Natural killer cell (primary cell): ENCODE data around the gene CDC27. TPM values are rescaled to one million over a fixed set of nuclear protein-coding genes. Genes with fewer than 3 reads are reported as not detected.

Source experiments
- ATAC-seq, 3 donors: fragments of 150-1000 bp in 2 of 3; fragments of 200-7000 bp in 1 of 3; cut with Tn5 transposase; 1 replicate in 1 of 3; 2 replicates in 2 of 3; pipeline ENCODE4 v1.10.0; 2021; ENCODE audit warnings: mild to moderate bottlenecking in 2 of 3, moderate library complexity in 2 of 3
- DNase-seq, 2 donors: peaks; one replicate each; pipeline versions ENCODE4 v3.0.0 to v3.0.0-alpha.2; 2013 to 2021; ENCODE audit warnings: mixed read lengths in 1 of 2
- H3K27ac ChIP-seq: one replicate; pipeline ENCODE4 v1.5.1; 2013; ENCODE audit warnings: mild to moderate bottlenecking, low read length
- H3K27me3 ChIP-seq: one replicate; pipeline ENCODE4 v1.6.1; 2013; ENCODE audit warnings: low read length; ENCODE audit not compliant: control insufficient read depth, insufficient read depth
- H3K36me3 ChIP-seq: one replicate; pipeline ENCODE4 v1.6.1; 2013; ENCODE audit warnings: low read length; ENCODE audit not compliant: control insufficient read depth, insufficient read depth
- H3K4me1 ChIP-seq: one replicate; pipeline ENCODE4 v1.6.1; 2013; ENCODE audit warnings: low read length; ENCODE audit not compliant: control insufficient read depth, insufficient read depth
- H3K4me3 ChIP-seq: one replicate; pipeline ENCODE4 v1.5.1; 2013; ENCODE audit warnings: low read length
- H3K9me3 ChIP-seq: one replicate; pipeline ENCODE4 v1.6.1; 2013; ENCODE audit warnings: low read length; ENCODE audit not compliant: control insufficient read depth, insufficient read depth
- H3K27ac Mint-ChIP-seq, 2 donors: one replicate each; pipeline ENCODE4 v1.8.0; 2022; ENCODE audit warnings: mild to moderate bottlenecking in 2 of 2, mixed read lengths in 2 of 2, moderate library complexity in 1 of 2
- H3K27me3 Mint-ChIP-seq, 2 donors: one replicate each; pipeline ENCODE4 v1.8.0; 2022; ENCODE audit warnings: low read depth in 2 of 2, mixed read lengths in 2 of 2
- H3K36me3 Mint-ChIP-seq: one replicate; pipeline ENCODE4 v1.8.0; 2022; ENCODE audit warnings: mixed read lengths
- H3K4me1 Mint-ChIP-seq, 2 donors: one replicate each; pipeline ENCODE4 v1.8.0; 2022; ENCODE audit warnings: mixed read lengths in 2 of 2
- H3K4me3 Mint-ChIP-seq: one replicate; pipeline ENCODE4 v1.8.0; 2022; ENCODE audit warnings: mild to moderate bottlenecking, moderate library complexity, mixed read lengths
- H3K9me3 Mint-ChIP-seq, 2 donors: one replicate each; pipeline ENCODE4 v1.8.0; 2022; ENCODE audit warnings: mixed read lengths in 2 of 2
- CTCF ChIP-seq: fragments of 200-600 bp; IDR thresholded peaks from one replicate; pipeline ENCODE4 v1.8.0; 2022; ENCODE audit warnings: antibody characterized with exemption
- WGBS: methylation state at CpG from one replicate; pipeline ENCODE4 v1.1.7; 2013; ENCODE audit warnings: missing lambda C conversion rate; ENCODE audit not compliant: insufficient coverage; 5-methylcytosine and 5-hydroxymethylcytosine counted together
- intact Hi-C: fragments of 100-400 bp; cut with micrococcal nuclease; formaldehyde crosslinking; loops from one replicate; pipeline ENCODE4 v1.14.2; 2022
- total RNA-seq, 4 donors: library from RNA; stranded (reverse); fragments of 120-200 nt in 1 of 4; gene quantifications; one replicate each; pipeline versions ENCODE4 v1.2.3 to v1.2.4, GENCODE V29; 2013 to 2022

CDC27 gene
- total RNA-seq, 3 donors from 2014 or later (not counting 1 experiment from before 2014, with no cell fraction given) = 77.3 to 87.3 (median 78.8) TPM

- peaks cover 34% of the 10 kb centered on the region for H3K4me1 ChIP-seq
- H3K27me3 ChIP-seq = no peaks in the 10 kb centered on the region
- 80% methylated on average over 1 of the region's 3 CpGs for WGBS
- Mint-ChIP-seq H3K9me3 (no peaks in the 10 kb centered on the region), H3K4me1 (peaks cover 18 to 20% of the 10 kb centered on the region in 2 donors), H3K36me3 (no peaks in the 10 kb centered on the region), H3K4me3 (no peak overlapping the region), H3K27ac (no peak overlapping the region), H3K27me3 (no peaks in the 10 kb centered on the region)
- ATAC-seq (no peak), DNase-seq (no peak)
- no peak overlapping the region for H3K4me3 ChIP-seq
- TF ChIP-seq CTCF = no peak
- no peaks in the 10 kb centered on the region for H3K36me3 ChIP-seq
- intact Hi-C loops = no loop called here
- no peaks in the 10 kb centered on the region for H3K9me3 ChIP-seq
- H3K27ac ChIP-seq = no peak overlapping the region
Observed at GRCh38 chr17:47214931-47215330, 25.8 kb upstream of the CDC27 start.

- Histone ChIP-seq H3K4me1 (peaks cover 20% of the 10 kb centered on the region), H3K27me3 (no peaks in the 10 kb centered on the region), H3K36me3 (no peaks in the 10 kb centered on the region), H3K4me3 (no peak overlapping the region), H3K9me3 (no peaks in the 10 kb centered on the region), H3K27ac (no peak overlapping the region)
- ATAC-seq (no peak), DNase-seq (no peak)
- no peaks in the 10 kb centered on the region for H3K9me3 Mint-ChIP-seq
- no peaks in the 10 kb centered on the region for H3K36me3 Mint-ChIP-seq
- TF ChIP-seq CTCF = no peak
- H3K4me3 Mint-ChIP-seq = no peak overlapping the region
- intact Hi-C loops = no loop called here
- 61% methylated on average over 2 of the region's 4 CpGs for WGBS
- peaks cover 7% of the 10 kb centered on the region in 2 donors for H3K4me1 Mint-ChIP-seq
- no peaks in the 10 kb centered on the region for H3K27me3 Mint-ChIP-seq
- H3K27ac Mint-ChIP-seq = no peak overlapping the region
Observed at GRCh38 chr17:47213540-47213939, 24.4 kb upstream of the CDC27 start.

GRCh38 chr17:47212458-47212857, 23.4 kb upstream of the CDC27 start:
- WGBS = 78% methylated on average over 2 of the region's 2 CpGs
- Mint-ChIP-seq H3K36me3 (no peaks in the 10 kb centered on the region), H3K4me3 (no peak overlapping the region), H3K27me3 (no peaks in the 10 kb centered on the region), H3K27ac (no peak overlapping the region), H3K4me1 (no peaks in the 10 kb centered on the region), H3K9me3 (no peaks in the 10 kb centered on the region)
- Histone ChIP-seq H3K27ac (no peak overlapping the region), H3K4me3 (no peak overlapping the region), H3K9me3 (no peaks in the 10 kb centered on the region), H3K36me3 (no peaks in the 10 kb centered on the region), H3K27me3 (no peaks in the 10 kb centered on the region), H3K4me1 (peaks cover 9% of the 10 kb centered on the region)
- intact Hi-C loops = no loop called here
- ATAC-seq (no peak), DNase-seq (no peak)
- TF ChIP-seq CTCF = no peak

DNA sequence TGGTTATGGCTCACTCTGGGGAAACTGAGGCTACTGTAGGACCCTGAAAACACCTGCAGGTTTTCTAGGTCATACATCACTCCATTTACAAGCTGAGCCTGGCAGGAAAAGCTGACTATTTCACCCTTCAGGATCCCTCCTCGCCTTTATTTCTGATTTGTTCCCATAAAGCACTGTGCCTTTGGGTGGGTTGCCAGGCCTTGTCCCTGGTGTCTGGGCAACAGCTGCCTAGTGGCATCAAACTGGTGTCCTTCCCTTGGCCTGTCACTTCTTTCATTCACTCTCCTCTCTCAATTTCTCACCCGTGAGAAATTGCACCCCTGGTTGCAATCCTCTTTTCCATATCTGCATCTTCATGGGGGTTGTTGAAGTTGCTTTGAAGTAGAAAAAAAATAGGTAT, 21.7 kb upstream of the CDC27 start:
- Mint-ChIP-seq H3K27me3 (no peaks in the 10 kb centered on the region), H3K4me1 (peaks cover 2 to 5% of the 10 kb centered on the region in 2 donors), H3K4me3 (no peak overlapping the region), H3K27ac (no peak overlapping the region), H3K9me3 (no peaks in the 10 kb centered on the region), H3K36me3 (no peaks in the 10 kb centered on the region)
- ATAC-seq = no peak
- 87% methylated on average over 1 of the region's 2 CpGs for WGBS
- peaks cover 12% of the 10 kb centered on the region for H3K4me1 ChIP-seq
- no peaks in the 10 kb centered on the region for H3K27me3 ChIP-seq
- H3K27ac ChIP-seq = no peak overlapping the region
- no peaks in the 10 kb centered on the region for H3K9me3 ChIP-seq
- TF ChIP-seq CTCF = no peak
- no peak for DNase-seq
- intact Hi-C loops = no loop called here
- H3K36me3 ChIP-seq = no peaks in the 10 kb centered on the region
- no peak overlapping the region for H3K4me3 ChIP-seq
